Measurements from ENCODE around the gene CACNB2.

CACNB2 gene

GRCh38 chr10:18271491-18271890 lies 131.3 kb downstream of the CACNB2 start:
- no peak for DNase-seq (ENCODE audit: extremely low spot score)
- ChIA-PET CTCF (no interaction called here), POLR2A (no interaction called here)
- TF ChIP-seq ARNT (IDR thresholded peaks at IDR 0.05) (no peak), CTBP1 (IDR thresholded peaks at IDR 0.05; ENCODE audit: borderline replicate concordance) (no peak), HDGF (IDR thresholded peaks at IDR 0.05; ENCODE audit: borderline replicate concordance) (no peak), SUZ12 (IDR thresholded peaks at IDR 0.05) (no peak), PKNOX1 (IDR thresholded peaks at IDR 0.05) (no peak), LEF1 (IDR thresholded peaks at IDR 0.05; ENCODE audit: borderline replicate concordance) (no peak), ELF4 (IDR thresholded peaks at IDR 0.05) (no peak), FOXK2 (IDR thresholded peaks at IDR 0.05) (no peak), FOXM1 (IDR thresholded peaks at IDR 0.05; ENCODE audit: borderline replicate concordance) (no peak), TARDBP (IDR thresholded peaks at IDR 0.05) (no peak), SP1 (IDR thresholded peaks at IDR 0.05) (no peak), BHLHE40 (IDR thresholded peaks at IDR 0.05; ENCODE audit: borderline replicate concordance) (no peak), L3MBTL2 (conservative IDR thresholded peaks at IDR 0.05) (no peak), FOXA1 (IDR thresholded peaks at IDR 0.05) (no peak), ZNF384 (IDR thresholded peaks at IDR 0.05) (no peak), NFRKB (IDR thresholded peaks at IDR 0.05) (no peak)

- ChIA-PET CTCF (no interaction called here), POLR2A (no interaction called here)
- no peak for DNase-seq (ENCODE audit: extremely low spot score)
- no peak for TF ChIP-seq SUZ12 (IDR thresholded peaks at IDR 0.05)
- TF ChIP-seq FOXK2 (IDR thresholded peaks at IDR 0.05) = no peak
- no peak for TF ChIP-seq ARNT (IDR thresholded peaks at IDR 0.05)
- TF ChIP-seq ELF4 (IDR thresholded peaks at IDR 0.05) = no peak
- no peak for TF ChIP-seq CTBP1 (IDR thresholded peaks at IDR 0.05; ENCODE audit: borderline replicate concordance)
- no peak for TF ChIP-seq NFRKB (IDR thresholded peaks at IDR 0.05)
- TF ChIP-seq LEF1 (IDR thresholded peaks at IDR 0.05; ENCODE audit: borderline replicate concordance) = no peak
- no peak for TF ChIP-seq SP1 (IDR thresholded peaks at IDR 0.05)
- no peak for TF ChIP-seq BHLHE40 (IDR thresholded peaks at IDR 0.05; ENCODE audit: borderline replicate concordance)
- TF ChIP-seq FOXM1 (IDR thresholded peaks at IDR 0.05; ENCODE audit: borderline replicate concordance) = no peak
- TF ChIP-seq PKNOX1 (IDR thresholded peaks at IDR 0.05) = no peak
- no peak for TF ChIP-seq FOXA1 (IDR thresholded peaks at IDR 0.05)
- no peak for TF ChIP-seq L3MBTL2 (conservative IDR thresholded peaks at IDR 0.05)
These were observed 132.8 kb downstream of the CACNB2 start for GRCh38 chr10:18273039-18273438.

GRCh38 chr10:18278181-18278580 lies 138.0 kb downstream of the CACNB2 start:
- ChIA-PET CTCF (no interaction called here), POLR2A (no interaction called here)
- no peak for DNase-seq (ENCODE audit: extremely low spot score)
- TF ChIP-seq ELF4 (IDR thresholded peaks at IDR 0.05) (no peak), HDGF (IDR thresholded peaks at IDR 0.05; ENCODE audit: borderline replicate concordance) (no peak), FOXA1 (IDR thresholded peaks at IDR 0.05) (no peak), L3MBTL2 (conservative IDR thresholded peaks at IDR 0.05) (no peak), BHLHE40 (IDR thresholded peaks at IDR 0.05; ENCODE audit: borderline replicate concordance) (no peak)

GRCh38 chr10:18279173-18279572 lies 138.9 kb downstream of the CACNB2 start:
- no peak for TF ChIP-seq SUZ12 (IDR thresholded peaks at IDR 0.05)
- no peak for TF ChIP-seq NFRKB (IDR thresholded peaks at IDR 0.05)
- TF ChIP-seq SP1 (IDR thresholded peaks at IDR 0.05) = no peak
- TF ChIP-seq ZNF384 (IDR thresholded peaks at IDR 0.05) = no peak
- ChIA-PET POLR2A (no interaction called here), CTCF (no interaction called here)
- DNase-seq (ENCODE audit: extremely low spot score) = no peak

- no peak for DNase-seq (ENCODE audit: extremely low spot score)
- TF ChIP-seq ELF4 (IDR thresholded peaks at IDR 0.05) = no peak
- TF ChIP-seq L3MBTL2 (conservative IDR thresholded peaks at IDR 0.05) = no peak
- no peak for TF ChIP-seq FOXK2 (IDR thresholded peaks at IDR 0.05)
- no peak for TF ChIP-seq FOXM1 (IDR thresholded peaks at IDR 0.05; ENCODE audit: borderline replicate concordance)
- TF ChIP-seq ARNT (IDR thresholded peaks at IDR 0.05) = no peak
- TF ChIP-seq SP1 (IDR thresholded peaks at IDR 0.05) = no peak
- no peak for TF ChIP-seq PKNOX1 (IDR thresholded peaks at IDR 0.05)
- TF ChIP-seq BHLHE40 (IDR thresholded peaks at IDR 0.05; ENCODE audit: borderline replicate concordance) = no peak
- no peak for TF ChIP-seq NFRKB (IDR thresholded peaks at IDR 0.05)
- ChIA-PET CTCF (no interaction called here), POLR2A (no interaction called here)
These were observed 141.9 kb downstream of the CACNB2 start for GRCh38 chr10:18282094-18282493.

GRCh38 chr10:18290651-18291313 lies 150.6 kb downstream of the CACNB2 start:
- ChIA-PET POLR2A (no interaction called here), CTCF (no interaction called here)
- no peak for TF ChIP-seq CTBP1 (IDR thresholded peaks at IDR 0.05; ENCODE audit: borderline replicate concordance)
- no peak for TF ChIP-seq PKNOX1 (IDR thresholded peaks at IDR 0.05)
- TF ChIP-seq TARDBP (IDR thresholded peaks at IDR 0.05) = no peak
- TF ChIP-seq L3MBTL2 (conservative IDR thresholded peaks at IDR 0.05) = no peak
- TF ChIP-seq BHLHE40 (IDR thresholded peaks at IDR 0.05; ENCODE audit: borderline replicate concordance) = no peak
- TF ChIP-seq HDGF (IDR thresholded peaks at IDR 0.05; ENCODE audit: borderline replicate concordance) = no peak
- TF ChIP-seq LEF1 (IDR thresholded peaks at IDR 0.05; ENCODE audit: borderline replicate concordance) = no peak
- no peak for TF ChIP-seq SP1 (IDR thresholded peaks at IDR 0.05)
- TF ChIP-seq ARNT (IDR thresholded peaks at IDR 0.05) = no peak
- no peak for TF ChIP-seq FOXK2 (IDR thresholded peaks at IDR 0.05)
- no peak for TF ChIP-seq FOXA1 (IDR thresholded peaks at IDR 0.05)
- TF ChIP-seq FOXM1 (IDR thresholded peaks at IDR 0.05; ENCODE audit: borderline replicate concordance) = no peak
- no peak for TF ChIP-seq SUZ12 (IDR thresholded peaks at IDR 0.05)
- no peak for TF ChIP-seq NFRKB (IDR thresholded peaks at IDR 0.05)
- no peak for TF ChIP-seq ELF4 (IDR thresholded peaks at IDR 0.05)
- no peak for TF ChIP-seq ZNF384 (IDR thresholded peaks at IDR 0.05)
- no peak for DNase-seq (ENCODE audit: extremely low spot score)
